A549 (cell line): ENCODE results near the gene ATP10B. TPM values are rescaled to one million over a fixed set of nuclear protein-coding genes. Genes with fewer than 3 reads are reported as not detected.

Experiments used
- ATAC-seq, 2 experiments: fragments of 200-7000 bp in 1 of 2; fragments of >200 bp in 1 of 2; cut with Nextera tagmentation in 1 of 2; cut with Tn5 transposase in 1 of 2; 3 replicates each; pipeline versions ENCODE4 v1.8.0 to v1.9.1; 2018 to 2020; ENCODE audit warnings: mild to moderate bottlenecking in 1 of 2, moderate library complexity in 1 of 2
- CTCF ChIA-PET: fragments of 300-600 bp; sonication (Branson Sonifier 250); formaldehyde crosslinking; extraction: SDS; loops from one replicate; lab custom pipeline; 2021; ENCODE audit warnings: antibody characterized with exemption, inconsistent platforms; lab: Yijun Ruan, JAX
- POLR2A ChIA-PET: fragments of 350-600 bp; formaldehyde crosslinking; extraction: SDS; loops from one replicate; lab custom pipeline; 2021; ENCODE audit warnings: antibody characterized with exemption, inconsistent platforms; lab: Yijun Ruan, JAX
- DNase-seq, 2 experiments: peaks; one replicate each; pipeline versions ENCODE4 v3.0.0 to v3.0.0-alpha.2; 2011 to 2016; ENCODE audit warnings: low read depth in 1 of 2, low spot score in 1 of 2
- FAIRE-seq: peaks from 2 replicates; lab custom pipeline; 2011; peaks lifted over from hg19 to GRCh38; lab: Jason Lieb, UNC
- H3K27ac ChIP-seq, 2 experiments: fragments of >200 bp; sonication (Bioruptor Twin); formaldehyde crosslinking; 3 replicates each; pipeline ENCODE4 v1.5.1; 2016 to 2017
- H3K4me1 ChIP-seq: fragments of >200 bp; sonication (Bioruptor Twin); formaldehyde crosslinking; 3 replicates; pipeline ENCODE4 v1.6.1; 2016
- H3K4me2 ChIP-seq: fragments of >200 bp; sonication (Bioruptor Twin); formaldehyde crosslinking; 3 replicates; pipeline ENCODE4 v1.6.1; 2016
- H3K4me3 ChIP-seq: fragments of >200 bp; sonication (Bioruptor Twin); formaldehyde crosslinking; 3 replicates; pipeline ENCODE4 v1.5.1; 2016
- H3K9me3 ChIP-seq: fragments of >200 bp; sonication (Bioruptor Twin); formaldehyde crosslinking; 3 replicates; pipeline ENCODE4 v1.6.1; 2016
- BCL3 ChIP-seq: fragments of >200 bp; sonication (Bioruptor Twin); formaldehyde crosslinking; IDR thresholded peaks from 3 replicates; pipeline ENCODE4 v1.6.1; 2016
- CTCF ChIP-seq: fragments of >200 bp; sonication (Bioruptor Twin); formaldehyde crosslinking; IDR thresholded peaks from 3 replicates; pipeline ENCODE4 v1.5.1; 2016
- ELK1 ChIP-seq: fragments of 150-350 bp; IDR thresholded peaks from 2 replicates; pipeline ENCODE4 v1.6.1; 2014; ENCODE audit warnings: low read depth, mild to moderate bottlenecking, low read length
- EP300 ChIP-seq, 2 experiments: fragments of >200 bp; sonication (Bioruptor Twin); formaldehyde crosslinking; IDR thresholded peaks; 2 replicates in 1 of 2; 3 replicates in 1 of 2; pipeline ENCODE4 v1.6.1; 2016 to 2017
- ESRRA ChIP-seq: fragments of 150-350 bp; IDR thresholded peaks from 2 replicates; pipeline ENCODE4 v1.6.1; 2014; ENCODE audit warnings: mild to moderate bottlenecking, low read length, borderline replicate concordance
- FOSB ChIP-seq: fragments of 250-450 bp; sonication (Bioruptor Pico); IDR thresholded peaks from 2 replicates; pipeline ENCODE4 v1.5.0; 2020; ENCODE audit warnings: mild to moderate bottlenecking, moderate library complexity
- HOXB13 ChIP-seq: fragments of 250-450 bp; sonication (Bioruptor Pico); IDR thresholded peaks from 2 replicates; pipeline ENCODE4 v1.5.0; 2020; ENCODE audit warnings: low read depth, mild to moderate bottlenecking, moderate library complexity
- HOXB5 ChIP-seq: fragments of 250-450 bp; sonication (Bioruptor Pico); IDR thresholded peaks from 2 replicates; pipeline ENCODE4 v1.5.0; 2020; ENCODE audit warnings: mild to moderate bottlenecking, moderate library complexity
- KDM5A ChIP-seq: fragments of 200-600 bp; sonication (generic); IDR thresholded peaks from 2 replicates; pipeline ENCODE4 v1.6.1; 2016; ENCODE audit warnings: antibody characterized with exemption, mild to moderate bottlenecking
- MAX ChIP-seq: IDR thresholded peaks from 2 replicates; pipeline ENCODE4 v1.6.1; 2012
- MAZ ChIP-seq: fragments of 150-350 bp; IDR thresholded peaks from 2 replicates; pipeline ENCODE4 v1.6.1; 2014; ENCODE audit warnings: antibody characterized with exemption, low read depth, low read length, borderline replicate concordance
- MYC ChIP-seq: IDR thresholded peaks from 2 replicates; pipeline ENCODE4 v1.6.1; 2012; ENCODE audit warnings: mild to moderate bottlenecking, inconsistent platforms, low read length, improper control_type of control experiment, borderline replicate concordance
- NPAS2 ChIP-seq: fragments of 250-450 bp; sonication (Bioruptor Pico); IDR thresholded peaks from 2 replicates; pipeline ENCODE4 v1.8.0; 2022; ENCODE audit warnings: mild to moderate bottlenecking, moderate library complexity, borderline replicate concordance
- NR3C1 ChIP-seq: fragments of >200 bp; sonication (Bioruptor Twin); formaldehyde crosslinking; IDR thresholded peaks from 3 replicates; pipeline ENCODE4 v1.6.1; 2017
- PHF8 ChIP-seq: fragments of 200-600 bp; sonication (generic); IDR thresholded peaks from 2 replicates; pipeline ENCODE4 v1.6.1; 2016; ENCODE audit warnings: low read depth, mild to moderate bottlenecking, antibody characterized with exemption, moderate library complexity, borderline replicate concordance
- POLR2A ChIP-seq: IDR thresholded peaks from 2 replicates; pipeline ENCODE4 v1.6.1; 2012; ENCODE audit warnings: mild to moderate bottlenecking, low read length
- POLR2AphosphoS2 ChIP-seq: conservative IDR thresholded peaks from 2 replicates; pipeline ENCODE4 v1.6.1; 2012; ENCODE audit warnings: low read length, improper control_type of control experiment, inconsistent platforms
- REST ChIP-seq: fragments of 200-600 bp; sonication (generic); IDR thresholded peaks from 2 replicates; pipeline ENCODE4 v1.6.1; 2016; ENCODE audit warnings: antibody characterized with exemption, mild to moderate bottlenecking, moderate library complexity
- TP53 ChIP-seq: fragments of 250-450 bp; sonication (Bioruptor Pico); IDR thresholded peaks from 2 replicates; pipeline ENCODE4 v1.5.0; 2021; ENCODE audit warnings: mild to moderate bottlenecking, moderate library complexity
- ZC3H11A ChIP-seq: fragments of 450-650 bp; IDR thresholded peaks from 2 replicates; pipeline ENCODE4 v1.6.1; 2014; ENCODE audit warnings: antibody characterized with exemption, mild to moderate bottlenecking
- ZNF302 ChIP-seq: fragments of 250-450 bp; sonication (Bioruptor Pico); IDR thresholded peaks from 2 replicates; pipeline ENCODE4 v1.9.0; 2021; ENCODE audit warnings: inconsistent platforms, mild to moderate bottlenecking, moderate library complexity
- WGBS: methylation state at CpG from one replicate; pipeline ENCODE4 v1.1.6; 2017; ENCODE audit errors: missing lambda C conversion rate; 5-methylcytosine and 5-hydroxymethylcytosine counted together
- polyA plus RNA-seq, 4 experiments: library from polyadenylated mRNA; depleted of rRNA in 3 of 4; stranded (reverse); fragments of >200 nt; fragmentation: RNase III in 1 of 4; extraction: RNeasy Plus Mini Kit Qiagen cat#74134 plus additional on column Dnase treatment in 1 of 4; gene quantifications; 2 replicates in 3 of 4; 3 replicates in 1 of 4; pipeline ENCODE4 v1.2.3, GENCODE V29; 2011 to 2017

Gene ATP10B
- polyA plus RNA-seq, 2 of the 4 experiments (the other 2 are of a cell fraction) = not detected

GRCh38 chr5:160601046-160601445, 251.0 kb downstream of the ATP10B start:
- POLR2A ChIA-PET = no interaction called here
- Histone ChIP-seq H3K9me3 (no peaks in the 10 kb centered on the region), H3K27ac (no peak overlapping the region)
- WGBS = 18% methylated on average over 1 of the region's 1 CpG
- TF ChIP-seq REST = no peak
- TF ChIP-seq MAX = no peak
- TF ChIP-seq PHF8 = no peak
- no peak for TF ChIP-seq HOXB5 (CRISPR knock-in tag)
- TF ChIP-seq KDM5A = no peak
- no peak for TF ChIP-seq POLR2AphosphoS2
- TF ChIP-seq ELK1 = no peak
- no peak for TF ChIP-seq MYC
- TF ChIP-seq ESRRA = no peak
- TF ChIP-seq POLR2A = no peak
- no peak for TF ChIP-seq ZC3H11A
- no peak for TF ChIP-seq CTCF
- TF ChIP-seq BCL3 = no peak
- no peak for TF ChIP-seq FOSB
- TF ChIP-seq, all 56 proteins: peak for 0
- no peak overlapping the region for H3K4me3 ChIP-seq
- CTCF ChIA-PET = no interaction called here
- FAIRE-seq (no peak), DNase-seq (no peak), ATAC-seq (no peak)
- no peak overlapping the region for H3K4me2 ChIP-seq
- no peaks in the 10 kb centered on the region for H3K4me1 ChIP-seq

GRCh38 chr5:160573318-160573717, 278.7 kb downstream of the ATP10B start:
- CTCF ChIA-PET = interaction anchor here (0.8 to 1.0 kb wide), 2 partner anchors 10 to 11 kb away, joined by 3 to 4 read pairs; no protein-coding TSS in a partner anchor
- 18% methylated on average over 3 of the region's 3 CpGs for WGBS
- Histone ChIP-seq H3K9me3 (no peaks in the 10 kb centered on the region), H3K4me3 (no peak overlapping the region), H3K4me1 (no peaks in the 10 kb centered on the region), H3K27ac (no peak overlapping the region), H3K4me2 (no peak overlapping the region)
- DNase-seq (no peak), ATAC-seq (no peak), FAIRE-seq (no peak)
- no peak for TF ChIP-seq ZNF302 (CRISPR knock-in tag)
- no peak for TF ChIP-seq HOXB13 (CRISPR knock-in tag)
- TF ChIP-seq PHF8 = no peak
- no peak for TF ChIP-seq EP300 (IDR thresholded peaks at IDR 0.05)
- no peak for TF ChIP-seq NPAS2 (CRISPR knock-in tag)
- no peak for TF ChIP-seq POLR2AphosphoS2
- no peak for TF ChIP-seq NR3C1
- TF ChIP-seq TP53 (CRISPR knock-in tag) = no peak
- no peak for TF ChIP-seq MAZ
- POLR2A ChIA-PET = no interaction called here
